Fibroblast of lung (primary cell): ENCODE measurements around the gene SPATA9.

Experiments
- CTCF ChIP-seq, 2 donors: IDR thresholded peaks in 1 of 2; conservative IDR thresholded peaks in 1 of 2; 1 replicate in 1 of 2; 2 replicates in 1 of 2; pipeline ENCODE4 v1.5.1; 2011 to 2012; ENCODE audit warnings: low read length in 2 of 2, control low read depth in 1 of 2, inconsistent platforms in 1 of 2, low read depth in 1 of 2, mild to moderate bottlenecking in 1 of 2
- EZH2 ChIP-seq: IDR thresholded peaks from 2 replicates; pipeline ENCODE4 v1.5.1; 2012; ENCODE audit warnings: low read length, control low read depth, mild to moderate bottlenecking; ENCODE audit errors: missing control alignments

GRCh38 chr5:95718203-95718602 lies 35.4 kb upstream of the SPATA9 start:
- no peak for TF ChIP-seq CTCF (conservative IDR thresholded peaks at IDR 0.05 in 1 of 2, IDR thresholded peaks at IDR 0.05 in 1 of 2; ENCODE audit: low read depth in 1 of 2, low read length in 2 of 2)
- no peak for TF ChIP-seq EZH2
